Measurements from ENCODE around the gene LDLRAD4. TPM values are rescaled to one million over a fixed set of nuclear protein-coding genes. Genes with fewer than 3 reads are reported as not detected.

Gene LDLRAD4
- total and polyA plus RNA-seq, 2 donors (not counting 1 experiment from before 2014, with no cell fraction given) = 13.9 to 35.7 TPM

GRCh38 chr18:13494871-13495445 lies 276.4 kb downstream of the LDLRAD4 start:
- H3K27me3 ChIP-seq (replicated peaks in 1 of 4; ENCODE audit: control extremely low read depth in 1 of 4, control insufficient read depth in 3 of 4, insufficient read depth in 4 of 4, low read length in 3 of 4) = no peaks in the 10 kb centered on the region
- H2AFZ ChIP-seq (ENCODE audit: insufficient read depth, low read depth, low read length, poor library complexity, severe bottlenecking) = no peak overlapping the region
- no peaks in the 10 kb centered on the region for H4K20me1 ChIP-seq (ENCODE audit: control insufficient read depth, insufficient read depth, low read length, poor library complexity, severe bottlenecking)
- Mint-ChIP-seq H3K4me1 (peaks cover 9% of the 10 kb centered on the region), H3K27ac (no peak overlapping the region), H3K4me3 (no peak overlapping the region), H3K27me3 (no peaks in the 10 kb centered on the region), H3K9me3 (ENCODE audit: insufficient read depth) (peaks cover 3% of the 10 kb centered on the region)
- ATAC-seq (ENCODE audit: low read depth) (no peak), DNase-seq (no peak)
- H3K9ac ChIP-seq (ENCODE audit: low read length) = no peak overlapping the region
- H3K36me3 ChIP-seq (replicated peaks in 1 of 2; ENCODE audit: control extremely low read depth in 1 of 2, control insufficient read depth in 1 of 2, extremely low read depth in 1 of 2, insufficient read depth in 2 of 2, low read length in 1 of 2) = peaks cover 0 to 18% of the 10 kb centered on the region in 2 experiments
- no peak for TF ChIP-seq CTCF (IDR thresholded peaks at IDR 0.05)
- TF ChIP-seq EZH2 (IDR thresholded peaks at IDR 0.05; ENCODE audit: borderline replicate concordance, insufficient read depth, low read depth, low read length, poor library complexity, severe bottlenecking) = no peak
- H3K4me3 ChIP-seq (ENCODE audit: control extremely low read depth in 1 of 5, extremely low read depth in 1 of 5, insufficient read depth in 1 of 5, low read depth in 2 of 5, low read length in 4 of 5) = no peak overlapping the region
- ChIA-PET POLR2A (no interaction called here), CTCF (no interaction called here)
- peaks cover 9% of the 10 kb centered on the region for H3K79me2 ChIP-seq (ENCODE audit: control insufficient read depth, insufficient read depth, low read length)
- H3K9me3 ChIP-seq (ENCODE audit: control extremely low read depth in 1 of 3, control insufficient read depth in 2 of 3, insufficient read depth in 1 of 3, low read length in 2 of 3) = peaks cover 0 to 16% (median 0%) of the 10 kb centered on the region in 3 donors
- no peak overlapping the region for H3K4me2 ChIP-seq (replicated peaks; ENCODE audit: low read depth, low read length, poor library complexity, severe bottlenecking)
- peaks cover 0 to 11% of the 10 kb centered on the region in 2 donors for H3K4me1 ChIP-seq (ENCODE audit: control insufficient read depth in 2 of 2, insufficient read depth in 2 of 2, low read length in 2 of 2)
- WGBS (ENCODE audit: insufficient coverage) = 100% methylated on average over 11 of the region's 14 CpGs
- intact Hi-C loops (cut with micrococcal nuclease) = no loop called here
- H3K27ac ChIP-seq (ENCODE audit: low read length in 2 of 2) = no peak overlapping the region

GRCh38 chr18:13495961-13496360 lies 277.4 kb downstream of the LDLRAD4 start:
- POLR2A ChIA-PET = no interaction called here
- Histone ChIP-seq H2AFZ (ENCODE audit: insufficient read depth, low read depth, low read length, poor library complexity, severe bottlenecking) (no peak overlapping the region), H3K4me3 (ENCODE audit: control extremely low read depth in 1 of 5, extremely low read depth in 1 of 5, insufficient read depth in 1 of 5, low read depth in 2 of 5, low read length in 4 of 5) (no peak overlapping the region), H3K9me3 (ENCODE audit: control extremely low read depth in 1 of 3, control insufficient read depth in 2 of 3, insufficient read depth in 1 of 3, low read length in 2 of 3) (peaks cover 0 to 21% (median 0%) of the 10 kb centered on the region in 3 donors), H3K4me1 (ENCODE audit: control insufficient read depth in 2 of 2, insufficient read depth in 2 of 2, low read length in 2 of 2) (peaks cover 0 to 11% of the 10 kb centered on the region in 2 donors), H3K9ac (ENCODE audit: low read length) (no peak overlapping the region), H4K20me1 (ENCODE audit: control insufficient read depth, insufficient read depth, low read length, poor library complexity, severe bottlenecking) (no peaks in the 10 kb centered on the region), H3K4me2 (replicated peaks; ENCODE audit: low read depth, low read length, poor library complexity, severe bottlenecking) (no peak overlapping the region), H3K36me3 (replicated peaks in 1 of 2; ENCODE audit: control extremely low read depth in 1 of 2, control insufficient read depth in 1 of 2, extremely low read depth in 1 of 2, insufficient read depth in 2 of 2, low read length in 1 of 2) (peaks cover 0 to 13% of the 10 kb centered on the region in 2 experiments), H3K79me2 (ENCODE audit: control insufficient read depth, insufficient read depth, low read length) (peaks cover 9% of the 10 kb centered on the region), H3K27ac (ENCODE audit: low read length in 2 of 2) (no peak overlapping the region), H3K27me3 (replicated peaks in 1 of 4; ENCODE audit: control extremely low read depth in 1 of 4, control insufficient read depth in 3 of 4, insufficient read depth in 4 of 4, low read length in 3 of 4) (no peaks in the 10 kb centered on the region)
- Mint-ChIP-seq H3K4me3 (no peak overlapping the region), H3K27ac (no peak overlapping the region), H3K27me3 (no peaks in the 10 kb centered on the region), H3K9me3 (ENCODE audit: insufficient read depth) (peaks cover 3% of the 10 kb centered on the region), H3K4me1 (peaks cover 9% of the 10 kb centered on the region)
- CTCF ChIA-PET = interaction anchor here (0.6 kb wide), 1 partner anchor 37 kb away, joined by 8 read pairs; no protein-coding TSS in a partner anchor
- DNase-seq = no peak
- 50% methylated on average over 2 of the region's 8 CpGs for WGBS (ENCODE audit: insufficient coverage)
- intact Hi-C loops (cut with micrococcal nuclease) = no loop called here
- TF ChIP-seq CTCF (IDR thresholded peaks at IDR 0.05) (no peak), EZH2 (IDR thresholded peaks at IDR 0.05; ENCODE audit: borderline replicate concordance, insufficient read depth, low read depth, low read length, poor library complexity, severe bottlenecking) (no peak)
- ATAC-seq (ENCODE audit: low read depth) = no peak
